Measurements from ENCODE around the gene TRIM41.

TRIM41 gene

GRCh38 chr5:181220178-181220515 lies 2.9 kb upstream of the TRIM41 start:
- Histone ChIP-seq H3K4me1 (ENCODE audit: control insufficient read depth in 1 of 2, insufficient read depth in 2 of 2, low read length in 2 of 2) (peaks cover 30 to 41% of the 10 kb centered on the region in 2 donors), H3K27ac (ENCODE audit: low read depth, low read length) (no peak overlapping the region), H3K9ac (ENCODE audit: low read depth in 1 of 2, low read length in 2 of 2) (no peak overlapping the region), H3K36me3 (ENCODE audit: control insufficient read depth in 1 of 2, insufficient read depth in 2 of 2, low read length in 2 of 2) (no peaks in the 10 kb centered on the region), H3K4me3 (ENCODE audit: low read depth in 1 of 2, low read length in 2 of 2) (no peak overlapping the region), H3K27me3 (ENCODE audit: control insufficient read depth in 1 of 2, insufficient read depth in 2 of 2, low read length in 2 of 2) (peaks cover 4 to 6% of the 10 kb centered on the region in 2 donors), H3K9me3 (ENCODE audit: control insufficient read depth in 1 of 2, low read length in 2 of 2) (no peaks in the 10 kb centered on the region)

DNA sequence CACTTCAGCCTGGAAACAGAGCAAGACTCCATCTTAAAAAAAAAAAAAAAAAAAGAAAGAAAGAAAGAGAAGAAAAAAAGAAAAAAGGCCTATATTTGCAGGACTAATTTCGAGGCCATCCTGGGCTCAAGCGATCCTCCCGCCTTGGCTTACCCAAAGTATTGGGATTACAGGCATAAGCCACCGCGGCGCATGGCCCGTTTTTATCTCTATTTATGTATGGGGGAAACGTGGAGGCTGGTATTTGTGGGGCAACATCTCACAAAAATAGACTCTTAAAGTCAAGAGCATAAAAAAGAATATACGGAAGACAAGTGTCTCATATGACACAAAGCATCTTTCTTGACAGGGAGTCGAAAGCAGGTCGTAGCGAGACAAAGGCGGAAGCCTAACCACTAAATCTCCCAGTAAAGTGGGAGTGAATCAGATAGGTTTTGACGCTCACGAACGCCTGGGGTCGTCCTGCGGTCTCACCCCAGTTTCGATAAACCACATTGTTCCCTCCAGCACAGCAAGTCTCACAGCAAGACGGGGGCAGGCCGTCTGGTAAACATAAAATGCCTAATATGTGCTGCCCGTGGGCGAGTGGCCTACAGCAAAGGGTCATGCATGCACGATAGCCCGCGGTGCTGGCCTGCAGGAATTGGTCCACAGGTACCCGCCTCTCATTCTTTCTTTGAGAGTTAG lies 1.8 kb upstream of the TRIM41 start:
- Histone ChIP-seq H3K4me1 (ENCODE audit: control insufficient read depth in 1 of 2, insufficient read depth in 2 of 2, low read length in 2 of 2) (peaks cover 28 to 39% of the 10 kb centered on the region in 2 donors), H3K36me3 (ENCODE audit: control insufficient read depth in 1 of 2, insufficient read depth in 2 of 2, low read length in 2 of 2) (no peaks in the 10 kb centered on the region), H3K27me3 (ENCODE audit: control insufficient read depth in 1 of 2, insufficient read depth in 2 of 2, low read length in 2 of 2) (peaks cover under 1 to 4% of the 10 kb centered on the region in 2 donors), H3K4me3 (ENCODE audit: low read depth in 1 of 2, low read length in 2 of 2) (peak overlapping the region; percentile 89 to 94), H3K9ac (ENCODE audit: low read depth in 1 of 2, low read length in 2 of 2) (peak overlapping the region; percentile 8 to 94), H3K27ac (ENCODE audit: low read depth, low read length) (no peak overlapping the region), H3K9me3 (ENCODE audit: control insufficient read depth in 1 of 2, low read length in 2 of 2) (no peaks in the 10 kb centered on the region)

GRCh38 chr5:181221792-181222629 lies 1.1 kb upstream of the TRIM41 start:
- Histone ChIP-seq H3K4me1 (ENCODE audit: control insufficient read depth in 1 of 2, insufficient read depth in 2 of 2, low read length in 2 of 2) (peaks cover 23 to 32% of the 10 kb centered on the region in 2 donors), H3K9me3 (ENCODE audit: control insufficient read depth in 1 of 2, low read length in 2 of 2) (no peaks in the 10 kb centered on the region), H3K27ac (ENCODE audit: low read depth, low read length) (peak overlapping the region; percentile 97), H3K9ac (ENCODE audit: low read depth in 1 of 2, low read length in 2 of 2) (peak overlapping the region; percentile 80 to 94), H3K36me3 (ENCODE audit: control insufficient read depth in 1 of 2, insufficient read depth in 2 of 2, low read length in 2 of 2) (no peaks in the 10 kb centered on the region), H3K27me3 (ENCODE audit: control insufficient read depth in 1 of 2, insufficient read depth in 2 of 2, low read length in 2 of 2) (no peaks in the 10 kb centered on the region), H3K4me3 (ENCODE audit: low read depth in 1 of 2, low read length in 2 of 2) (peak overlapping the region; percentile 89 to 94)

GRCh38 chr5:181222630-181223057 lies 437 bp upstream of the TRIM41 start:
- Histone ChIP-seq H3K9me3 (ENCODE audit: control insufficient read depth in 1 of 2, low read length in 2 of 2) (no peaks in the 10 kb centered on the region), H3K4me1 (ENCODE audit: control insufficient read depth in 1 of 2, insufficient read depth in 2 of 2, low read length in 2 of 2) (peaks cover 20 to 26% of the 10 kb centered on the region in 2 donors), H3K27me3 (ENCODE audit: control insufficient read depth in 1 of 2, insufficient read depth in 2 of 2, low read length in 2 of 2) (no peaks in the 10 kb centered on the region), H3K36me3 (ENCODE audit: control insufficient read depth in 1 of 2, insufficient read depth in 2 of 2, low read length in 2 of 2) (no peaks in the 10 kb centered on the region), H3K4me3 (ENCODE audit: low read depth in 1 of 2, low read length in 2 of 2) (peak overlapping the region; percentile 89 to 94), H3K27ac (ENCODE audit: low read depth, low read length) (peak overlapping the region; percentile 97), H3K9ac (ENCODE audit: low read depth in 1 of 2, low read length in 2 of 2) (peak overlapping the region; percentile 80 to 94)

DNA sequence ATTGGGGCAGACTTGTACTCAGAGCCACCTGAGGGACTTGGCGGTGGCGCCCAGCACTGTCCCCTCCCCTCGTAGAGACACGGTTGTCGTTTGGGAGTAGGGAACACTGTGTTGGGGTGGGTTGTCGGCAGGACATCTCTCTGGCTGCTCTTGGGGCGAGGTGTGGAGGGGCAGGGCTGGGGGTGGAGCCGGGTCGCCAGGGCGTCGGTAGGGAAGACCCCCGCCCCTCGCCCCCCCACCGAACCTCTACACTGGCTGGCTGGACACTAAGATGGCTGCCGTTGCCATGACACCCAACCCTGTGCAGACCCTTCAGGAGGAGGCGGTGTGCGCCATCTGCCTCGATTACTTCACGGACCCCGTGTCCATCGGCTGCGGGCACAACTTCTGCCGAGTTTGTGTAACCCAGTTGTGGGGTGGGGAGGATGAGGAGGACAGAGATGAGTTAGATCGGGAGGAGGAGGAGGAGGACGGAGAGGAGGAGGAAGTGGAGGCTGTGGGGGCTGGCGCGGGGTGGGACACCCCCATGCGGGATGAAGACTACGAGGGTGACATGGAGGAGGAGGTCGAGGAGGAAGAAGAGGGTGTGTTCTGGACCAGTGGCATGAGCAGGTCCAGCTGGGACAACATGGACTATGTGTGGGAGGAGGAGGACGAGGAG lies 778 bp downstream of the TRIM41 start:
- H3K27me3 ChIP-seq (ENCODE audit: control insufficient read depth in 1 of 2, insufficient read depth in 2 of 2, low read length in 2 of 2): no peaks in the 10 kb centered on the region
- no peaks in the 10 kb centered on the region for H3K36me3 ChIP-seq (ENCODE audit: control insufficient read depth in 1 of 2, insufficient read depth in 2 of 2, low read length in 2 of 2)
- no peaks in the 10 kb centered on the region for H3K9me3 ChIP-seq (ENCODE audit: control insufficient read depth in 1 of 2, low read length in 2 of 2)
- H3K4me3 ChIP-seq (ENCODE audit: low read depth in 1 of 2, low read length in 2 of 2): peak overlapping the region; percentile 89 to 94
- H3K9ac ChIP-seq (ENCODE audit: low read depth in 1 of 2, low read length in 2 of 2): peak overlapping the region; percentile 80 to 94
- peak overlapping the region; percentile 97 for H3K27ac ChIP-seq (ENCODE audit: low read depth, low read length)
- peaks cover 16 to 22% of the 10 kb centered on the region in 2 donors for H3K4me1 ChIP-seq (ENCODE audit: control insufficient read depth in 1 of 2, insufficient read depth in 2 of 2, low read length in 2 of 2)

- H3K27ac ChIP-seq (ENCODE audit: low read depth, low read length): no peak overlapping the region
- peak overlapping the region; percentile 89 to 94 for H3K4me3 ChIP-seq (ENCODE audit: low read depth in 1 of 2, low read length in 2 of 2)
- H3K27me3 ChIP-seq (ENCODE audit: control insufficient read depth in 1 of 2, insufficient read depth in 2 of 2, low read length in 2 of 2): no peaks in the 10 kb centered on the region
Observed at GRCh38 chr5:181224390-181225229, 1.5 kb downstream of the TRIM41 start.

GRCh38 chr5:181229996-181230395 lies 6.9 kb downstream of the TRIM41 start:
- no peak overlapping the region for H3K27ac ChIP-seq (ENCODE audit: low read depth, low read length)
- H3K36me3 ChIP-seq (ENCODE audit: control insufficient read depth in 1 of 2, insufficient read depth in 2 of 2, low read length in 2 of 2): peaks cover 19 to 45% of the 10 kb centered on the region in 2 donors

More at GRCh38 chr5:181224390-181225229, 1.5 kb downstream of the TRIM41 start:
- Histone ChIP-seq H3K4me1 (ENCODE audit: control insufficient read depth in 1 of 2, insufficient read depth in 2 of 2, low read length in 2 of 2) (peaks cover 16 to 22% of the 10 kb centered on the region in 2 donors), H3K36me3 (ENCODE audit: control insufficient read depth in 1 of 2, insufficient read depth in 2 of 2, low read length in 2 of 2) (peaks cover 0 to 2% of the 10 kb centered on the region in 2 donors), H3K9ac (ENCODE audit: low read depth in 1 of 2, low read length in 2 of 2) (peak overlapping the region; percentile 80 to 94), H3K9me3 (ENCODE audit: control insufficient read depth in 1 of 2, low read length in 2 of 2) (no peaks in the 10 kb centered on the region)

DNA sequence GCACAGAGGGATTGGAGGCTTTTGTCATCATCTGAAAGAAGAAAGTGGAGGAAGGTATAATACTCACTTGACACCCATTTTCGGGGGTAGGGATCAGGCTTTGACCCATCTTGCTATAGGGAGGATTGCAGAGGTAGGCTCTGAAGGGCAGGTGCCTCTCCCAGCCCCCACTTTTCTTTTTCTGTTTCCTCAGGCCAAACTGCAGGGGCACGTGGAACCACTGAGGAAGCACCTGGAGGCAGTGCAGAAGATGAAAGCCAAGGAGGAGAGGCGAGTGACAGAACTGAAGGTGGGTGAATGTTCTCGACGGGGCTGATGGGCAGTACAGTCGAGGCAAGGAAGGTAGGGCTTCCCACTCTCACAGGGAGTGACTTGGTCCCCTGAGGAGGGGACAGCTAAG lies 7.5 kb downstream of the TRIM41 start:
- H3K9ac ChIP-seq (ENCODE audit: low read depth in 1 of 2, low read length in 2 of 2): no peak overlapping the region
- H3K9me3 ChIP-seq (ENCODE audit: control insufficient read depth in 1 of 2, low read length in 2 of 2): no peaks in the 10 kb centered on the region
- H3K4me1 ChIP-seq (ENCODE audit: control insufficient read depth in 1 of 2, insufficient read depth in 2 of 2, low read length in 2 of 2): no peaks in the 10 kb centered on the region
- H3K36me3 ChIP-seq (ENCODE audit: control insufficient read depth in 1 of 2, insufficient read depth in 2 of 2, low read length in 2 of 2): peaks cover 19 to 51% of the 10 kb centered on the region in 2 donors
- H3K27me3 ChIP-seq (ENCODE audit: control insufficient read depth in 1 of 2, insufficient read depth in 2 of 2, low read length in 2 of 2): no peaks in the 10 kb centered on the region
- H3K27ac ChIP-seq (ENCODE audit: low read depth, low read length): no peak overlapping the region
- H3K4me3 ChIP-seq (ENCODE audit: low read depth in 1 of 2, low read length in 2 of 2): no peak overlapping the region

More at GRCh38 chr5:181229996-181230395, 6.9 kb downstream of the TRIM41 start:
- no peak overlapping the region for H3K4me3 ChIP-seq (ENCODE audit: low read depth in 1 of 2, low read length in 2 of 2)
- no peaks in the 10 kb centered on the region for H3K9me3 ChIP-seq (ENCODE audit: control insufficient read depth in 1 of 2, low read length in 2 of 2)
- no peaks in the 10 kb centered on the region for H3K27me3 ChIP-seq (ENCODE audit: control insufficient read depth in 1 of 2, insufficient read depth in 2 of 2, low read length in 2 of 2)
- H3K9ac ChIP-seq (ENCODE audit: low read depth in 1 of 2, low read length in 2 of 2): no peak overlapping the region
- peaks cover 2% of the 10 kb centered on the region in 2 donors for H3K4me1 ChIP-seq (ENCODE audit: control insufficient read depth in 1 of 2, insufficient read depth in 2 of 2, low read length in 2 of 2)

DNA sequence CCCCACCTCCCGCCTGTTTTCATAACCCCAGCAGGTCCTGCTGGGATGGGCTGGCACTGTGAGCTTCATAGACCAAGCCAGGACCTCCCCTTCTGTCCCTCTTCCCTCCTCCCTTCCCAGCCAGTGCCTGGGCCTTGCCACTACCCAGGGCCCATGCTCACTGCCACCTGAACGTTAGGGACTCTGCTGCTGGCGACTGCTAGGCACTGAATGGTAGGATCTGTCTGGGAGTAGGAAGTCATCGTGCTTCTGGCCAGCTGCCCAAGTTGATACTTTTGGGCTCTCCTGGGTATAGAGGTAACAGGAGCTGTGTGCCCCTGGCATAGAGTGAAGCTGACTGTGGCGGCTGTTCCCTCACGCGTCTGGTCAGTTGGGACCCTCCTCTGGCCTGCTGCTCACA lies 8.4 kb downstream of the TRIM41 start:
- Histone ChIP-seq H3K9me3 (ENCODE audit: control insufficient read depth in 1 of 2, low read length in 2 of 2) (no peaks in the 10 kb centered on the region), H3K27me3 (ENCODE audit: control insufficient read depth in 1 of 2, insufficient read depth in 2 of 2, low read length in 2 of 2) (no peaks in the 10 kb centered on the region), H3K36me3 (ENCODE audit: control insufficient read depth in 1 of 2, insufficient read depth in 2 of 2, low read length in 2 of 2) (peaks cover 28 to 60% of the 10 kb centered on the region in 2 donors), H3K27ac (ENCODE audit: low read depth, low read length) (no peak overlapping the region), H3K4me1 (ENCODE audit: control insufficient read depth in 1 of 2, insufficient read depth in 2 of 2, low read length in 2 of 2) (no peaks in the 10 kb centered on the region), H3K4me3 (ENCODE audit: low read depth in 1 of 2, low read length in 2 of 2) (no peak overlapping the region), H3K9ac (ENCODE audit: low read depth in 1 of 2, low read length in 2 of 2) (no peak overlapping the region)
